Activated T-helper 17 cell treated with anti-CD3 and anti-CD28 coated beads, Interleukin-2, amount 50 U/mL, for 72 hours (primary cell): ENCODE measurements around the gene OR6B1. TPM values are rescaled to one million over a fixed set of nuclear protein-coding genes. Genes with fewer than 3 reads are reported as not detected.
"Not testable (repeated sequence)": the region's sequence is repeated elsewhere in the genome, so short reads cannot be mapped to it uniquely, and the experiment has no call there.

ENCODE experiments used
- ATAC-seq: fragments of 150-1000 bp; cut with Tn5 transposase; replicated peaks from 2 replicates; pipeline ENCODE4 v1.10.0; 2021; ENCODE audit warnings: mild to moderate bottlenecking, moderate library complexity
- H3K27ac Mint-ChIP-seq: one replicate; pipeline ENCODE4 v1.8.0; 2022; ENCODE audit warnings: mixed read lengths
- H3K27me3 Mint-ChIP-seq: one replicate; pipeline ENCODE4 v1.8.0; 2022; ENCODE audit warnings: mixed read lengths
- H3K36me3 Mint-ChIP-seq: one replicate; pipeline ENCODE4 v1.8.0; 2022; ENCODE audit warnings: low read depth, mild to moderate bottlenecking, mixed read lengths
- H3K4me1 Mint-ChIP-seq: one replicate; pipeline ENCODE4 v1.8.0; 2022; ENCODE audit warnings: mixed read lengths
- H3K4me3 Mint-ChIP-seq: one replicate; pipeline ENCODE4 v1.8.0; 2022; ENCODE audit warnings: mild to moderate bottlenecking, mixed read lengths
- H3K9me3 Mint-ChIP-seq: one replicate; pipeline ENCODE4 v1.8.0; 2022; ENCODE audit warnings: mixed read lengths
- total RNA-seq, 2 donors: library from RNA; stranded (reverse); gene quantifications; one replicate each; pipeline ENCODE4 v1.2.3, GENCODE V29; 2022

The OR6B1 gene
- total RNA-seq, 2 donors from 2014 or later = not detected

DNA sequence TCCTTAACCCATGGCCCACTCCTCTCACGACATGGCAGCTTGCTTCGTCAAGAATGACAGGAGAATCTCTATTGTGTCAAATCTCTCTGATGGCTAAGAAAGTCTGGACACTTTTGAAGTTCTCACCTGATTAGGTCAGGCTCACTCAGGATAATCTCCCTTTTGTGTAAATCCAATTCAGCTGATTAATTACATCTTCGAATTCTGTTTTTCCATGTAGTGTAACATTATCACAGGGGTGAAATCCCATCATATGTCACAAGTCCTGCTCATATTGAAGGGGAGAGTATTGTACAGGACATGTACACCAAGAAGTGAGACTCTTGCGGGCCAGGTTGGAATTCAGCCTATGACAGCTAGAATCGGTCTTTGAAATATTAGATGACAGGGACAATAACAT lies 16.2 kb upstream of the OR6B1 start:
- H3K9me3 Mint-ChIP-seq = peaks cover 5% of the 10 kb centered on the region

DNA sequence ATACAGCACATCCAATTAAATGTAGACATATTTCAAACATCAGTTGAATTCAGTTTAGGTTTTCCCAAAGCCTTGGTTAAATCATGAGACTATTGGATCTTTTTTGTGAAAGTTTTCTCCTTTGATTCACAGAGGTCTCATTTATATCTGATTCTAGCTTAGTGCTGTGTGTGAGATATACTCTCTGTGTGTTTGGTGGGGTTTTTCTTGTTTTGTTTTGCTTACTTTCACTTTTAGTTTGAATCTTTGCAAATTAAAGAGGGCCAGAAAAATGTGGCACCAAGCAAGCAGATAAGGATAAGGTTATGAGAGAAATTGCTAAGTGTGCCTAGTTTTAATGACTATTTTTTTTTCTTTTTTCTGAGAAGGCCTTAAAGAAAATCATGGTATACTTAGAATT lies 12.6 kb upstream of the OR6B1 start:
- H3K4me1 Mint-ChIP-seq = peaks cover 5% of the 10 kb centered on the region
- H3K27ac Mint-ChIP-seq = no peak overlapping the region
- no peaks in the 10 kb centered on the region for H3K36me3 Mint-ChIP-seq
- H3K9me3 Mint-ChIP-seq = peaks cover 10% of the 10 kb centered on the region
- peaks cover 8% of the 10 kb centered on the region for H3K27me3 Mint-ChIP-seq
- ATAC-seq = no peak
- peak overlapping the region; percentile 3 for H3K4me3 Mint-ChIP-seq

More for the DNA sequence above, 16.2 kb upstream of the OR6B1 start:
- Mint-ChIP-seq H3K4me1 (peaks cover 5% of the 10 kb centered on the region), H3K27ac (no peak overlapping the region), H3K27me3 (peaks cover 9% of the 10 kb centered on the region), H3K36me3 (no peaks in the 10 kb centered on the region), H3K4me3 (no peak overlapping the region)
- no peak for ATAC-seq

DNA sequence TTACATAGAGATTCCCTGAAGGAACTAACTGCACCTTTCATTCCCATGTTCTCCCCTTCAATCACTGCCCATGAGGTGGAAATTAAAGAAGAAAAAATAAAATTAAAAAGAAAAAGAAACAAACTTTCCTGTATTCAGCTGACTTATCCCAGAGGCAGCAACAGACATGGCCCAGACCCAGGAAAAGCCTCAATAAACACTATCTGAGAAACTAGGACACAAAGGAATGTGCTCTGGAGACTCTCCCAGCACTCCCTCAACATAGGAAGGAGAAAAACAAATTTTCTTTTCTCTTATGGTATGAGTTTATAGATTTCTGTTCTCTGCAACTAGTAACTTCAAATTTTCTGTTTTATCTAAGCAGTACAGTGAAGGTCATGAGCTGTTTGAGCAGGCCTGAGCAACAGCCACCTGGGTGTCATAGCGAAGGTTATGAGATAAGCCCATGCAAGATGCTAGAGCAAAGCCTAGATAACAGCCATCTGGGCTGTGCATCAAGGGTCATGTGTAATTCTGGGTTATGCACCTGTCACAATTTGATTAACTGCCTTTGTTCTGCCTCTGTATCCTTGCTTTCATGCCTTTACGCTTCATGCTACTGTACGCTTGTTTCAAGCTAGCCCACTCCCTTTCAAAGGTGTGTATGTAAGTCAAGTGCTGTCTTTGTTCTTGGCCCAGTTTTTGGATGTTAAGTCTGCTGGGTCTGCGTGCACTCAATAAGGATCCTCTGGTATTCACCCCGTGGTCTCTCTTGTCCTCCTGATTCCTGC lies 11.0 kb upstream of the OR6B1 start:
- no peak overlapping the region for H3K4me3 Mint-ChIP-seq
- H3K36me3 Mint-ChIP-seq = no peaks in the 10 kb centered on the region
- H3K27ac Mint-ChIP-seq = no peak overlapping the region
- H3K4me1 Mint-ChIP-seq = peaks cover 5% of the 10 kb centered on the region
- peaks cover 9% of the 10 kb centered on the region for H3K27me3 Mint-ChIP-seq
- ATAC-seq = no peak
- peaks cover 10% of the 10 kb centered on the region for H3K9me3 Mint-ChIP-seq

DNA sequence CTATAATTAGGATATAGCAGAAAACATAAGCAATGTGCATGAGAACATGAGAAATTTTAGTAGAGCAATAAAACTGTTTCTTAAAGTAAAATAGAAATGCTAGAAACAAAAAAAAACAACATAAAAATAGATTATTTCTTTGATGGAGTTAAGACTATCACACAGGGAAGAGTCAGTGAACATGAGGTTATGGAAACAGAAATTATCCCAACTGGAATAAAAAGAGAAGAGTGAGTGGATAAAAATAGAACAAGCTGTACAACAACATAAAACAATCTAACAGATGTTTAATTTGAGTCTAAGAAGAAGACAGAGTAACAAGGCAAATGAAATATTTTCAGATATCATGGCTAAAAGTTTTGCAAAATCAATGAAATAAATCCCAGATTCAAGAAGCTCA lies 7.5 kb upstream of the OR6B1 start:
- H3K27me3 Mint-ChIP-seq = peaks cover 13% of the 10 kb centered on the region
- H3K36me3 Mint-ChIP-seq = no peaks in the 10 kb centered on the region
- H3K9me3 Mint-ChIP-seq = peaks cover 5% of the 10 kb centered on the region
- ATAC-seq = no peak
- H3K27ac Mint-ChIP-seq = no peak overlapping the region
- H3K4me3 Mint-ChIP-seq = no peak overlapping the region
- H3K4me1 Mint-ChIP-seq = peaks cover under 1% of the 10 kb centered on the region

DNA sequence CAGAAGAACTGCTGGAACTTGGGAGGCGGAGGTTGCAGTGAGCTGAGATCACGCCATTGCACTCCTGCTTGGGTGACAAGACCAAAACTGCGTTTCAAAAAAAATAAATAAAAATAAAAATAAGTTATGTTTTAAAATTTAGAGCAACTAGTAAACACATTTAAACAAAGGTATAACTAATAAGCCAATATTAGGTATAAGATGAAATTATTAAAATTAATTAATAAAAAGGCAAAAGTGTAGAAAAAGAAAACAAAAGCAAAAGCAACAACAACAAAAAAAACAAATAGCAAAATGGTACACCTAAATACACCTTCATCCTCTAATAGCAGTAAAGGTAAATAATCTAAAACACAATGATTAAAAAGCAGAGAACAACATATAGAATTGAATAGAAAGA lies 6.2 kb upstream of the OR6B1 start:
- Mint-ChIP-seq H3K27me3 (peaks cover 13% of the 10 kb centered on the region), H3K9me3 (peaks cover 5% of the 10 kb centered on the region)

DNA sequence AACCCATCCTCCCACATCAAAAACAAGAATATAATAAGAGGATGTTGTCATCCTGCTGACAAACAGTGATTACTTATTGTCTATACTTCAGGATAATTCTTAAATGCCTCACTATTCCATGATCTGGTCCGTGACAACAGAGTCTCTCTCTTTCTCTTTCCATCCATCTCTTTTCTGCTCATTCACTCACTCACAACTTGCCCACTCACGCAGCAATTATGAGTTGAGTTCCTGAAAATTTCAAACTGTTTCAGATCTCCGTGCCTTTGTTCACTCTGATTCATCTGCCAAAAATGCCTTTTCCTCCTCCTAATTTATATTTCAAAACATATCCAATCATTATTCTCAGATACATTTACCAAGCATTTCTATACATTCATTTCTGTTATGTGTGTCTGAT lies 1.4 kb downstream of the OR6B1 start:
- Mint-ChIP-seq H3K4me1 (no peaks in the 10 kb centered on the region), H3K27ac (no peak overlapping the region), H3K9me3 (no peaks in the 10 kb centered on the region), H3K36me3 (no peaks in the 10 kb centered on the region), H3K4me3 (no peak overlapping the region), H3K27me3 (peaks cover 13% of the 10 kb centered on the region)
- ATAC-seq = no peak

More for the DNA sequence above, 6.2 kb upstream of the OR6B1 start:
- no peaks in the 10 kb centered on the region for H3K4me1 Mint-ChIP-seq
- no peak overlapping the region for H3K27ac Mint-ChIP-seq
- no peak for ATAC-seq
- no peaks in the 10 kb centered on the region for H3K36me3 Mint-ChIP-seq
- no peak overlapping the region for H3K4me3 Mint-ChIP-seq

DNA sequence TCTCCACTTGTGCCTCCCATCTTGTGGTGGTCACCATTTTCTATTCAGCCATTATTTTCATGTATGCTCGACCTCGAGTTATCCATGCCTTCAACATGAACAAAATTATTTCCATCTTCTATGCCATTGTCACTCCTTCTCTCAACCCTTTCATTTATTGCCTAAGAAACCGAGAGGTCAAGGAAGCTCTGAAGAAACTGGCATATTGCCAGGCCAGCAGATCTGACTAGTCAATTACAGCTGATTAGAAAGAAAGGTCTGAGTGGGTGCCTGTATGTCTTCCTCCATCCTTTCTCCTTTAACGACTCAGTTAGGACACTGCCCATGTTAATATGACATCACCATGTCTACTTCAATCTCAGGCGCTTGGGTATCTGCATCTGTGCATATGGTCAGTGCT lies 4.6 kb downstream of the OR6B1 start:
- Mint-ChIP-seq H3K9me3 (peaks cover 11% of the 10 kb centered on the region), H3K27ac (no peak overlapping the region), H3K4me1 (no peaks in the 10 kb centered on the region), H3K27me3 (peaks cover 31% of the 10 kb centered on the region), H3K36me3 (no peaks in the 10 kb centered on the region), H3K4me3 (no peak overlapping the region)
- ATAC-seq = no peak

DNA sequence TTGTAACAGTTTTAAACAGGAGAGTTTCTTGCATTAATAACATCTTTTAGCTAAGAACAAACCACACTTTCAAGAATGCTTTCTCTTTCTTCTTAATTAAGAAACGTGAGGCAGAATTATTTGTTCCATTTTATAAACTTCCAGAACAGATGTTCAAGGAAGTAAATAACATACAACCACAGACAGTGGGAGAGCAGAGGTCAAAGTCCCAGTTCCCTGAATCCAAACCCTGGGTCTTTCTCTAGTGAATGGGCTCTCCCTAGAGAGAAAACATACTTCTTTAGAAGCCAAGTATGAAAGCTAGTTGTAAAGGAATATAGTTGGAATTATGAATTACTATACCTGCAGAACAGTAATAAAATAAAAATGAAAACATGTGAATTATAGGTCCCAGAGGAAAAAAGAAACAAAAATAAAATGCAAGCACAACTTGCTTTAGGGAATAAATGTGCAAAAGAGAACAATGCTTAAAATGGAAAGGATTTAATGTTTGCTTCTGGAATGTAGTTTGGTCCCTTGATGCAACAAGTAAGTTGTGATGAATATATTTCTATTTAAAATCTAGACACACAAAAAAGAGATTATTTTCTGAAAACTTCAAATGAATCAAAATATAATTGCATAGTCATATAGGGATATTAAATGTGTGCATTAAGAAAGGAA lies 6.0 kb downstream of the OR6B1 start:
- no peaks in the 10 kb centered on the region for H3K4me1 Mint-ChIP-seq
- H3K9me3 Mint-ChIP-seq = peaks cover 16% of the 10 kb centered on the region
- H3K4me3 Mint-ChIP-seq = no peak overlapping the region
- H3K27me3 Mint-ChIP-seq = peaks cover 36% of the 10 kb centered on the region
- no peaks in the 10 kb centered on the region for H3K36me3 Mint-ChIP-seq
- ATAC-seq = no peak
- H3K27ac Mint-ChIP-seq = no peak overlapping the region

DNA sequence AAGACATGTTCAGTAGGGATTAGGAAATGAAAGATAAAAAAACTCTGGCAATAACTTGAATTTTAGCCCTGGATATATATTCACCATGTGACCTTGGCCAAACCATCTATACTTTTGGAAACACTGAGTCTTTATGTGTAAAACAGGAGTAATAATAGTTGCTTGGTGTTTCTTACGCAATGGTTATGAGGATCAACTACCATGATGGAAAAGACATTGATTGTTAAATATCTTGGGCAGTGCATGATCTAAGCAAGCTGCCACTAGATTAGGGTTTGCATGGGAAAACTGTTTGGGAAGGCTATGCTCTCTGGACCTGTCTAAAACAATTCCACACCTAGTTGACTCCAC lies 6.5 kb downstream of the OR6B1 start:
- H3K4me3 Mint-ChIP-seq = no peak overlapping the region
- H3K36me3 Mint-ChIP-seq = no peaks in the 10 kb centered on the region
- no peak overlapping the region for H3K27ac Mint-ChIP-seq
- H3K9me3 Mint-ChIP-seq = peaks cover 16% of the 10 kb centered on the region
- no peak for ATAC-seq
- H3K27me3 Mint-ChIP-seq = peaks cover 36% of the 10 kb centered on the region
- H3K4me1 Mint-ChIP-seq = no peaks in the 10 kb centered on the region

DNA sequence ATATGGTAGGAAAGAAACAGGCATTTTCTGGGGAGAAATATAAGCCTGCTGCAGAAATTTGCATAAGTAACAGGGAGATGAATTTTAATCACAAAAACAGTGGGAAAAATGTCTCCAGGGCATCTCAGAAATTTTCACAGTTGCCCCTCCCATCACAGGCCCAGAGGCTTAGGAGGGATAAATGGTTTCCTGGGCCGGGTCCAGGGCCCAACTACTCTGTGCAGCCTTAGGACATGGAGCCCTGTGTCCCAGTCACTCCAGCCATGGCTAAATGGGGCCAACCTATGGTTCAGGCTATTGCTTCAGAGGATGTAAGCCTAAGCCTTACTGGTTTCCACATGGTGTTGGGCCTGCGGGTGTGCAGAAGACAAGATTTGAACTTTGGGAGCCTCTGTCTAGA lies 9.2 kb downstream of the OR6B1 start:
- no peak overlapping the region for H3K4me3 Mint-ChIP-seq
- no peak overlapping the region for H3K27ac Mint-ChIP-seq
- peaks cover 16% of the 10 kb centered on the region for H3K9me3 Mint-ChIP-seq
- no peak for ATAC-seq
- H3K4me1 Mint-ChIP-seq = no peaks in the 10 kb centered on the region
- H3K27me3 Mint-ChIP-seq = peaks cover 47% of the 10 kb centered on the region
- H3K36me3 Mint-ChIP-seq = no peaks in the 10 kb centered on the region

DNA sequence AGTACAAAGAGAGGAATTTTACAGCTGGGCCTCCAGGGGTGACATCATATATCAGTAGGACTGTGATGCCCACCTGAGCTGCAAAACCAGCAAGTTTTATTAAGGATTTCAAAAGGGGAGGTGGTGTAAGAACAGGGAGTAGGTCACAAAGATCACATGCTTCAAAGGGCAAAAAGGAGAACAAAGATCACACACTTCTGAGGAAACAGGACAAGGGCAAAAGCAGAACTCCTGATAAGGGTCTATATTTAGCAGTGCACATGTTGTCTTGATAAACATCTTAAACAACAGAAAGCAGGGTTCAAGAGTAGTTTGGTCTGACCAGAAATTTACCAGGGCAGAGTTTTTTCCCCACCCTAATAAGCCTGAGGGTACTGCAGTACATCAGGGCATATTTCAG lies 9.9 kb downstream of the OR6B1 start:
- H3K4me3 Mint-ChIP-seq, ATAC-seq, H3K4me1 Mint-ChIP-seq, H3K27ac Mint-ChIP-seq, H3K36me3 Mint-ChIP-seq: not testable (repeated sequence)
- peaks cover 16% of the 10 kb centered on the region for H3K9me3 Mint-ChIP-seq
- H3K27me3 Mint-ChIP-seq = peaks cover 44% of the 10 kb centered on the region

DNA sequence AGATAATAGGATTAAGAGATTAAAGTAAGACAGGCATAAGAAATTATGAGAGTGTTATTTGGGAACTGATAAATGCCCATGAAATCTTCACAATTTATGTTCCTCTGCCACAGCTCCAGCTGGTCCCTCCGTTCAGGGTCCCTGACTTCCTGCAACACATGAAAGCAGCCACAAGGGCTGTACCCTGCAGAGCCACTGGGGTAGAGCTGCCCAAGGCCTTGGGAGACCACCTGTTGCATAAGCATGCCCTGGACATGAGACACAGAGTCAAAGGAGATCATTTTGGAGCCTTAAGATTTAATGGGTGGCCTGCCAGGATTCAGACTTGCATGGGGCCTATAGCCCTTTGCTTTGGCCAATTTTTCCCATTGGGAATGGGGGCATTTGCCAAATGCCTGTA lies 10.7 kb downstream of the OR6B1 start:
- H3K9me3 Mint-ChIP-seq = peaks cover 16% of the 10 kb centered on the region
- not testable (repeated sequence) for ATAC-seq, H3K36me3 Mint-ChIP-seq, H3K4me1 Mint-ChIP-seq, H3K4me3 Mint-ChIP-seq, H3K27ac Mint-ChIP-seq
- peaks cover 41% of the 10 kb centered on the region for H3K27me3 Mint-ChIP-seq

DNA sequence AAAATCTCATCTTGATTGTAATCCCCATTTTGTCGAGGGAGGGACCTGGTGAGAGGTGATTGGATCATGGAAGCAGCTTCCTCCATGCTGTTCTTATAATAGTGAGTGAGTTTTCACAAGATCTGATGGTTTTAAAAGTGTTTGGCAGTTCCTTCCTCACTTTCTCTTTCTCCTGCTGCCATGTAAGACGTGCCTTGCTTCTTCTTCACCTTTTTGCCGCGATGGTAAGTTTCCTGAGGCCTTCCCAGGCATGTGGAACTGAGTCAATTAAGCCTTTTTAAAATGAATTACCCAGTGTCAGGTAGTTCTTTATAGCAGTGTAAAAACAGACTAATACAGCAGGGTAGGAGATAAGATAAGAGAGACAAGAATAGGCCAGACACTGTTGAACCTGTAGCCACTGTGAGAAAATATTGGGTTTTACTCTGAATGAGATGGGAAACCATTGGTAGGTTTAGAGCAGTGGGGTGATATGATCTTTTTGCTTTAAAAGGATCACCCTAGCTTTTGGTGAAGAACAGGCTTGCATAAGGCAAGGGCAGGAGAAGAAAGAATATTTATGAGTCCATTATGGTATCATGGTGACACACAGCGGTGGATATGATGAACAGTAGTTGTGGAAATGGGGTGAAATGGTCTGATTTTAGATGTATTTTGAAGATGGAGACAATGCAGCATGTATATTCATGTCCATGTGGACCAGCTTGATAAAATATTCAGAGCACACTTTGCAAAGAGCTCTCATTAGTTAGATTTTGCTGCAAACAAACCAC lies 11.5 kb downstream of the OR6B1 start:
- peaks cover 16% of the 10 kb centered on the region for H3K9me3 Mint-ChIP-seq
- no peak overlapping the region for H3K27ac Mint-ChIP-seq
- H3K27me3 Mint-ChIP-seq = peaks cover 39% of the 10 kb centered on the region
- H3K4me3 Mint-ChIP-seq = no peak overlapping the region
- no peaks in the 10 kb centered on the region for H3K4me1 Mint-ChIP-seq
- H3K36me3 Mint-ChIP-seq = no peaks in the 10 kb centered on the region
- ATAC-seq = no peak

DNA sequence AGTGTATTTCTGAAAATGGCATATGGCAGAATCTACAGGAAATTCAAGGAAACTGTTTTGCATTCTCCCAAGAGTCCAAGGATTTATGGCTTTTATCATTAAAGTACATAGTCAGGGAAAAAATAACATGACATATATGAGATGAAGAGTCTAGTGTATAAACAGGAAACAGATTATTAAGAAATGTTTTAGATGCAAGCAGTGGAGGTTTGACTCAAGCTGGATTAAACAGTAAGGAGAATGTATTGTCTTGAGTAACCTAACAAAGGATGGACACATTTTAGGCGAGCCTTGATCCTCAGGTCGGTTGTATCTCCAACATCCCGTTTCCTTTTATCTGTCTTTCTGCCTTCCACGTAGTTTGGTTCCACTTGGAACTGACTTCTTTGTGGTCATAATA lies 17.9 kb downstream of the OR6B1 start:
- Mint-ChIP-seq H3K4me1 (no peaks in the 10 kb centered on the region), H3K36me3 (no peaks in the 10 kb centered on the region), H3K9me3 (no peaks in the 10 kb centered on the region), H3K27me3 (peaks cover 4% of the 10 kb centered on the region), H3K27ac (no peak overlapping the region), H3K4me3 (no peak overlapping the region)
- ATAC-seq = no peak

DNA sequence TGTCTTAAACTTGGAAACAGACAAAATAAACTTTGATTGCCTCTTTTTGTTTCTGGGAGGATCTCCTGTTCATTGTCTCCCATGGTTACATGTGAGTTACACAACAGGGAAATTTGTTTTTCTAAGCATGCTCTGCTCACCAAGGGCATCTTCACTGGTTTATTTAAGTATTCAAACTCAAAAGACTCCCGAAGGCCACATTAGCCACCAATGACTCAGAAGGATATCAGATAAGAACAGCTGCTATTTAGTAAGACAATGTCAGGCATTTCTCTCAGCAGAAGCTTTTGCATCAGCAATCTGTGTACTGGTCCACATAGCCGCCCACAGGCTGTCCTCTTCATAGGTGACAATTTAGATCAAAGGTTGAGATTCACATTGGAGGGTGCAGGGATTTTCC lies 19.3 kb downstream of the OR6B1 start:
- no peaks in the 10 kb centered on the region for H3K9me3 Mint-ChIP-seq
- H3K27me3 Mint-ChIP-seq = no peaks in the 10 kb centered on the region
- H3K4me3 Mint-ChIP-seq = no peak overlapping the region
- no peaks in the 10 kb centered on the region for H3K36me3 Mint-ChIP-seq
- H3K4me1 Mint-ChIP-seq = no peaks in the 10 kb centered on the region
- ATAC-seq = no peak
- H3K27ac Mint-ChIP-seq = no peak overlapping the region
